Neural cell (in vitro differentiated cells): ENCODE data around the gene KYAT1. TPM values are rescaled to one million over a fixed set of nuclear protein-coding genes. Genes with fewer than 3 reads are reported as not detected.

ENCODE experiments used
- H2AFZ ChIP-seq: fragments of 200-600, 300-800 bp; sonication (generic), shearing (Covaris generic); 2 replicates; pipeline ENCODE4 v1.6.0; 2014; ENCODE audit warnings: low read depth, mild to moderate bottlenecking, antibody characterized with exemption, low read length, moderate library complexity
- H3F3A ChIP-seq: fragments of 200-600 bp; shearing (Covaris generic); 2 replicates; pipeline ENCODE4 v1.6.1; 2016; ENCODE audit warnings: mild to moderate bottlenecking, moderate library complexity, mixed read lengths, antibody characterized with exemption, low read length; ENCODE audit not compliant: insufficient read depth, poor library complexity, severe bottlenecking
- H3K27ac ChIP-seq: fragments of 200-600, 300-800 bp; sonication (generic), shearing (Covaris generic); 2 replicates; pipeline ENCODE4 v1.5.1; 2014; ENCODE audit warnings: mild to moderate bottlenecking, low read length, moderate library complexity
- H3K27me3 ChIP-seq: fragments of 300-800, 200-600 bp; sonication (generic), shearing (Covaris generic); 2 replicates; pipeline ENCODE4 v1.6.0; 2014; ENCODE audit warnings: mild to moderate bottlenecking, low read depth, low read length, moderate library complexity; ENCODE audit not compliant: insufficient read depth
- H3K36me3 ChIP-seq: fragments of 300-800, 200-600 bp; sonication (generic), shearing (Covaris generic); 2 replicates; pipeline ENCODE4 v1.5.1; 2014; ENCODE audit warnings: mild to moderate bottlenecking, antibody characterized with exemption, low read length, moderate library complexity; ENCODE audit not compliant: insufficient read depth
- H3K4me2 ChIP-seq: fragments of 300-800, 200-600 bp; sonication (generic), shearing (Covaris generic); 2 replicates; pipeline ENCODE4 v1.6.0; 2014; ENCODE audit warnings: mild to moderate bottlenecking, low read length
- H3K4me3 ChIP-seq: fragments of 300-800, 200-600 bp; sonication (generic), shearing (Covaris generic); 2 replicates; pipeline ENCODE4 v1.5.1; 2014; ENCODE audit warnings: mild to moderate bottlenecking, low read length, moderate library complexity
- H3K79me2 ChIP-seq: fragments of 200-600 bp; shearing (Covaris generic); replicated peaks from 2 replicates; pipeline ENCODE4 v1.6.0; 2014; ENCODE audit warnings: mild to moderate bottlenecking, low read length, moderate library complexity; ENCODE audit not compliant: insufficient read depth
- H3K9ac ChIP-seq: fragments of 300-800, 200-600 bp; sonication (generic), shearing (Covaris generic); 2 replicates; pipeline ENCODE4 v1.6.1; 2016; ENCODE audit warnings: mild to moderate bottlenecking, low read length, mixed read lengths
- H3K9me2 ChIP-seq: fragments of 200-600 bp; shearing (Covaris generic); 2 replicates; pipeline ENCODE4 v1.6.1; 2016; ENCODE audit warnings: mild to moderate bottlenecking, low read length, mixed read lengths; ENCODE audit not compliant: insufficient read depth
- H3K9me3 ChIP-seq: fragments of 200-600, 300-800 bp; sonication (generic), shearing (Covaris generic); 2 replicates; pipeline ENCODE4 v1.6.1; 2016; ENCODE audit warnings: mild to moderate bottlenecking, mixed run types, low read length, moderate library complexity, mixed read lengths
- H4K20me1 ChIP-seq: fragments of 200-600 bp; shearing (Covaris generic); 2 replicates; pipeline ENCODE4 v1.6.1; 2016; ENCODE audit warnings: mild to moderate bottlenecking, mixed run types; ENCODE audit not compliant: insufficient read depth
- CTCF ChIP-seq: fragments of 450-650 bp; IDR thresholded peaks from 2 replicates; pipeline ENCODE4 v1.5.1; 2014; ENCODE audit warnings: antibody characterized with exemption, mild to moderate bottlenecking, moderate library complexity; ENCODE audit not compliant: poor library complexity, severe bottlenecking
- EP300 ChIP-seq: fragments of 450-650 bp; conservative IDR thresholded peaks from 2 replicates; pipeline ENCODE4 v1.6.1; 2014; ENCODE audit warnings: antibody characterized with exemption, mild to moderate bottlenecking, moderate library complexity; ENCODE audit not compliant: poor library complexity, severe bottlenecking
- EZH2 ChIP-seq: fragments of 200-600, 300-800 bp; shearing (Covaris generic), sonication (generic); IDR thresholded peaks from 2 replicates; pipeline ENCODE4 v1.6.1; 2014; ENCODE audit warnings: antibody characterized with exemption, low read length, borderline replicate concordance, mild to moderate bottlenecking; ENCODE audit not compliant: insufficient read depth, poor library complexity, severe bottlenecking
- MXI1 ChIP-seq: fragments of 450-650 bp; conservative IDR thresholded peaks from 2 replicates; pipeline ENCODE4 v1.6.1; 2014; ENCODE audit warnings: antibody characterized with exemption, mild to moderate bottlenecking; ENCODE audit not compliant: poor library complexity, severe bottlenecking
- POLR2AphosphoS5 ChIP-seq: IDR thresholded peaks from 2 replicates; pipeline ENCODE4 v1.6.1; 2012
- RAD21 ChIP-seq: fragments of 450-650 bp; conservative IDR thresholded peaks from 2 replicates; pipeline ENCODE4 v1.6.1; 2014; ENCODE audit warnings: antibody characterized with exemption, mild to moderate bottlenecking, moderate library complexity
- REST ChIP-seq: IDR thresholded peaks from 2 replicates; pipeline ENCODE4 v1.6.1; 2012; ENCODE audit warnings: borderline replicate concordance
- SMC3 ChIP-seq: fragments of 450-650 bp; conservative IDR thresholded peaks from 2 replicates; pipeline ENCODE4 v1.6.1; 2014; ENCODE audit warnings: antibody characterized with exemption, mild to moderate bottlenecking, moderate library complexity; ENCODE audit not compliant: poor library complexity
- TAF1 ChIP-seq: IDR thresholded peaks from 2 replicates; pipeline ENCODE4 v1.6.1; 2012; ENCODE audit warnings: low read depth
- polyA plus RNA-seq: library from polyadenylated mRNA; depleted of rRNA; stranded (reverse); fragments of >200 nt; gene quantifications from 2 replicates; pipeline ENCODE4 v1.2.3, GENCODE V29; 2014

KYAT1 gene
- polyA plus RNA-seq, 1 donor from 2014 or later: 22.6 TPM

GRCh38 chr9:128823903-128824406 lies 57.8 kb downstream of the KYAT1 start:
- Histone ChIP-seq H3K4me2 (no peak overlapping the region), H3F3A (no peaks in the 10 kb centered on the region), H3K79me2 (no peaks in the 10 kb centered on the region), H2AFZ (no peak overlapping the region), H3K27ac (no peak overlapping the region), H3K36me3 (no peaks in the 10 kb centered on the region), H3K4me3 (no peak overlapping the region), H4K20me1 (no peaks in the 10 kb centered on the region), H3K27me3 (no peaks in the 10 kb centered on the region), H3K9me3 (no peaks in the 10 kb centered on the region), H3K9me2 (no peaks in the 10 kb centered on the region), H3K9ac (no peak overlapping the region)
- TF ChIP-seq EP300 (no peak), CTCF (no peak), SMC3 (no peak), MXI1 (no peak)

- no peak overlapping the region for H3K9ac ChIP-seq
- no peaks in the 10 kb centered on the region for H3K9me3 ChIP-seq
- H2AFZ ChIP-seq: no peak overlapping the region
- H3K27me3 ChIP-seq: no peaks in the 10 kb centered on the region
- H3K79me2 ChIP-seq: no peaks in the 10 kb centered on the region
- H3K36me3 ChIP-seq: no peaks in the 10 kb centered on the region
- H4K20me1 ChIP-seq: no peaks in the 10 kb centered on the region
- H3K4me2 ChIP-seq: no peak overlapping the region
- H3K27ac ChIP-seq: no peak overlapping the region
- H3K9me2 ChIP-seq: no peaks in the 10 kb centered on the region
- no peak for TF ChIP-seq REST
- no peak for TF ChIP-seq RAD21
- no peak for TF ChIP-seq CTCF
- no peak for TF ChIP-seq EZH2
- TF ChIP-seq EP300: no peak
- no peak for TF ChIP-seq MXI1
- TF ChIP-seq TAF1: no peak
- TF ChIP-seq SMC3: no peak
- TF ChIP-seq POLR2AphosphoS5: no peak
- no peaks in the 10 kb centered on the region for H3F3A ChIP-seq
- H3K4me3 ChIP-seq: no peak overlapping the region
These were observed 58.3 kb downstream of the KYAT1 start for GRCh38 chr9:128823362-128823902.
